ENCODE measurements around the gene MYO1B.

MYO1B gene

DNA sequence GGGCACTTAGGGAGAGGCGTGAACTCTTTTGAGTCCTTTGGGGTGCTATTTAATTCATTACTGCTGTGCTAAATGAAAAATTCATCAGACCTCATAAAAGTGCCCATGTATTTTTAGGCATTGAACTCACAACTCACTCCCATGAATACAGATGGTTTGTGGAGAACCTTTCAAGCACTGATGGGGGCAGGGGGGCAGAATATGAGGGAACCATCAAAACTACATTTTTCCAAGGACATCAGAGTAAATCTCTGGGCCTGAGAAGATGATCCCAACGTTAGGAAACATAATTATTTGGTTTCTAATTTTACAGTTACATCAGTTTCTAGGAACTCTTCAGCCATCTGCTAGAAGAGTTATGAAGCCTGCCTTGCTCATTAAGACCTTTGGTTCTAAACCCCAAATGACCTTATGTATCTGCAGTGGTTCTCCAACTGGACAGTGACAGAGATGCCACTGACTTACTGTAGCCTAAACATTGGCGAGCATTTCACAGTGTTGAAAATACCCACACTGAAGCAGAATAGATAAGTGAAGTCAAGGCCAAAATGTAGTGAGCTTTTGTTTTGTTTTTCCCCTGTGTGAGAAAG, 90.8 kb downstream of the MYO1B start:
- Histone ChIP-seq H4K20me1 (ENCODE audit: insufficient read depth, low read length) (no peaks in the 10 kb centered on the region), H3K9me3 (ENCODE audit: insufficient read depth, low read length) (no peaks in the 10 kb centered on the region), H3K36me3 (replicated peaks; ENCODE audit: low read depth, low read length) (no peaks in the 10 kb centered on the region), H3K27me3 (ENCODE audit: low read depth, low read length) (no peaks in the 10 kb centered on the region; the same call in 1 of the 2 replicates), H3K27ac (ENCODE audit: low read length) (no peak overlapping the region), H3K79me2 (ENCODE audit: low read length) (no peaks in the 10 kb centered on the region), H3K4me1 (ENCODE audit: low read length) (no peaks in the 10 kb centered on the region), H3K4me2 (ENCODE audit: low read length) (no peak overlapping the region), H3K9ac (ENCODE audit: low read length) (no peak overlapping the region), H3K4me3 (ENCODE audit: low read length) (no peak overlapping the region), H2AFZ (ENCODE audit: low read depth, low read length) (no peak overlapping the region)
- TF ChIP-seq EZH2phosphoT487 (IDR thresholded peaks at IDR 0.05; ENCODE audit: low read depth): no peak
- TF ChIP-seq CTCF (IDR thresholded peaks at IDR 0.05; ENCODE audit: low read depth, low read length): no peak

- H3K4me2 ChIP-seq (ENCODE audit: low read length): no peak overlapping the region
- H2AFZ ChIP-seq (ENCODE audit: low read depth, low read length): no peak overlapping the region
Observed at GRCh38 chr2:191341436-191341835, 96.2 kb downstream of the MYO1B start.

GRCh38 chr2:191343796-191344338, 98.7 kb downstream of the MYO1B start:
- no peaks in the 10 kb centered on the region for H4K20me1 ChIP-seq (ENCODE audit: insufficient read depth, low read length)
- no peak overlapping the region for H2AFZ ChIP-seq (ENCODE audit: low read depth, low read length)
- no peaks in the 10 kb centered on the region for H3K9me3 ChIP-seq (ENCODE audit: insufficient read depth, low read length)
- no peaks in the 10 kb centered on the region for H3K79me2 ChIP-seq (ENCODE audit: low read length)
- no peak overlapping the region for H3K4me3 ChIP-seq (ENCODE audit: low read length)
- no peak for TF ChIP-seq CTCF (IDR thresholded peaks at IDR 0.05; ENCODE audit: low read depth, low read length)
- no peak for TF ChIP-seq EZH2phosphoT487 (IDR thresholded peaks at IDR 0.05; ENCODE audit: low read depth)
- no peak overlapping the region for H3K27ac ChIP-seq (ENCODE audit: low read length)
- no peaks in the 10 kb centered on the region for H3K36me3 ChIP-seq (replicated peaks; ENCODE audit: low read depth, low read length)
- 0 out of 2 replicates have a peak, but pooled peaks cover 7% of the 10 kb centered on the region for H3K27me3 ChIP-seq (ENCODE audit: low read depth, low read length)
- H3K9ac ChIP-seq (ENCODE audit: low read length): no peak overlapping the region
- H3K4me1 ChIP-seq (ENCODE audit: low read length): no peaks in the 10 kb centered on the region
- H3K4me2 ChIP-seq (ENCODE audit: low read length): no peak overlapping the region

More at GRCh38 chr2:191341436-191341835, 96.2 kb downstream of the MYO1B start:
- Histone ChIP-seq H3K4me1 (ENCODE audit: low read length) (no peaks in the 10 kb centered on the region), H3K79me2 (ENCODE audit: low read length) (no peaks in the 10 kb centered on the region), H3K9me3 (ENCODE audit: insufficient read depth, low read length) (no peaks in the 10 kb centered on the region), H3K4me3 (ENCODE audit: low read length) (no peak overlapping the region), H3K27ac (ENCODE audit: low read length) (no peak overlapping the region), H3K9ac (ENCODE audit: low read length) (no peak overlapping the region), H3K36me3 (replicated peaks; ENCODE audit: low read depth, low read length) (no peaks in the 10 kb centered on the region), H4K20me1 (ENCODE audit: insufficient read depth, low read length) (no peaks in the 10 kb centered on the region), H3K27me3 (ENCODE audit: low read depth, low read length) (0 out of 2 replicates have a peak, but pooled peaks cover 6% of the 10 kb centered on the region)
- no peak for TF ChIP-seq EZH2phosphoT487 (IDR thresholded peaks at IDR 0.05; ENCODE audit: low read depth)
- no peak for TF ChIP-seq CTCF (IDR thresholded peaks at IDR 0.05; ENCODE audit: low read depth, low read length)

DNA sequence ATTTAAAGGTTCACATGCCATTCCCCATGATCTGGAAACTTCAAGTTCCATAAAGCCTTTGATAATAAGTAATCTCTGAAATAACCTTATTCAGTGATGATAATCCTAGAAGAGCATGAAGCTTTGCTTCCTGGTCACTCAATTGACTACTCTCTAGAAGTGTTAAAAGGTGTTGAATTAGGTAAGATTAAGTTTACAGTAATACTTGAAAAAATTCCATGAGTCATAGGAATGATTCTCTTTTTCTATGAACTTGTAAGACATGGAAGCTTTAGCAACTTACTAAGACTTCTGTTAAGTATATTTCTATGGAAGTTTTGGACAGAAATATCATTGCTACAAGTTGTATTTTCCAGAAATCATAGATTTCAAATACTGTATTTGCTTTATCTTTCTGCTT, 100.6 kb downstream of the MYO1B start:
- no peak overlapping the region for H3K9ac ChIP-seq (ENCODE audit: low read length)
- no peaks in the 10 kb centered on the region for H3K9me3 ChIP-seq (ENCODE audit: insufficient read depth, low read length)
- H3K4me2 ChIP-seq (ENCODE audit: low read length): no peak overlapping the region
- TF ChIP-seq EZH2phosphoT487 (IDR thresholded peaks at IDR 0.05; ENCODE audit: low read depth): no peak
- no peak for TF ChIP-seq CTCF (IDR thresholded peaks at IDR 0.05; ENCODE audit: low read depth, low read length)
- no peaks in the 10 kb centered on the region for H4K20me1 ChIP-seq (ENCODE audit: insufficient read depth, low read length)
- no peak overlapping the region for H3K4me3 ChIP-seq (ENCODE audit: low read length)
- H3K27ac ChIP-seq (ENCODE audit: low read length): no peak overlapping the region
- H3K4me1 ChIP-seq (ENCODE audit: low read length): no peaks in the 10 kb centered on the region
- H3K36me3 ChIP-seq (replicated peaks; ENCODE audit: low read depth, low read length): no peaks in the 10 kb centered on the region
- 0 out of 2 replicates have a peak, but pooled peaks cover 7% of the 10 kb centered on the region for H3K27me3 ChIP-seq (ENCODE audit: low read depth, low read length)
- H2AFZ ChIP-seq (ENCODE audit: low read depth, low read length): no peak overlapping the region
- no peaks in the 10 kb centered on the region for H3K79me2 ChIP-seq (ENCODE audit: low read length)

Data from OCI-LY3 (cell line).